H1 (cell line): ENCODE results near the gene ADTRP. TPM values are rescaled to one million over a fixed set of nuclear protein-coding genes. Genes with fewer than 3 reads are reported as not detected.

Experiments
- CREB1 ChIP-seq: IDR thresholded peaks from 2 replicates; pipeline ENCODE4 v1.6.1; 2012; ENCODE audit warnings: inconsistent platforms
- EP300 ChIP-seq, 2 experiments: IDR thresholded peaks; 1 replicate in 1 of 2; 2 replicates in 1 of 2; pipeline ENCODE4 v1.6.1; 2011 to 2012; ENCODE audit warnings: low read depth in 2 of 2, low read length in 2 of 2, mild to moderate bottlenecking in 2 of 2, borderline replicate concordance in 1 of 2, inconsistent platforms in 1 of 2, moderate library complexity in 1 of 2
- EZH2 ChIP-seq: fragments of 200-600 bp; sonication (generic); IDR thresholded peaks from 2 replicates; pipeline ENCODE4 v1.7.1; 2012; ENCODE audit warnings: low read depth, mild to moderate bottlenecking, moderate library complexity, low read length, inconsistent platforms; ENCODE audit not compliant: severe bottlenecking
- JUN ChIP-seq: IDR thresholded peaks from 2 replicates; pipeline ENCODE4 v1.6.1; 2011; ENCODE audit warnings: low read depth, mild to moderate bottlenecking, improper control_type of control experiment, low read length
- NANOG ChIP-seq: IDR thresholded peaks from 2 replicates; pipeline ENCODE4 v1.6.1; 2011; ENCODE audit warnings: low read length, low read depth, mild to moderate bottlenecking, inconsistent platforms; ENCODE audit not compliant: insufficient read depth, poor library complexity, severe bottlenecking
- SP2 ChIP-seq: IDR thresholded peaks from 2 replicates; pipeline ENCODE4 v1.6.1; 2012; ENCODE audit warnings: mild to moderate bottlenecking, low read length, inconsistent platforms
- SUZ12 ChIP-seq: fragments of 200-600 bp; sonication (generic); IDR thresholded peaks from 2 replicates; pipeline ENCODE4 v1.6.1; 2012; ENCODE audit warnings: mild to moderate bottlenecking, inconsistent platforms, low read length, moderate library complexity, mixed read lengths
- polyA plus RNA-seq, 7 experiments: library from polyadenylated mRNA; depleted of rRNA in 3 of 7; stranded (reverse) in 5 of 7; unstranded in 2 of 7; fragments of >200 nt in 5 of 7; fragments of 200-250 nt in 2 of 7; gene quantifications; 1 replicate in 5 of 7; 2 replicates in 1 of 7; 4 replicates in 1 of 7; pipeline versions ENCODE4 v1.2.1 to v1.2.3, GENCODE V29; 2011 to 2013; ENCODE audit warnings: missing spikeins in 2 of 7, mixed read lengths in 2 of 7
- total RNA-seq: library from RNA; stranded (reverse); fragmentation: NEBNext Ultra II Directional; extraction: Animal tissue kit (Norgen Biotek cat#: 25700); gene quantifications from 2 replicates; pipeline ENCODE4 v1.2.1, GENCODE V29; 2021
- TF ChIP-seq, protein P1 (sequence below): fragments of 300-600 bp; sonication (generic); IDR thresholded peaks from 2 replicates; pipeline ENCODE4 v1.7.1; 2012; ENCODE audit warnings: low read length, moderate library complexity, mild to moderate bottlenecking, inconsistent platforms; ENCODE audit not compliant: insufficient replicate concordance

ADTRP gene
- total and polyA plus RNA-seq, 2 of the 8 experiments (the other 6 are each of a cell fraction or from before 2014, with no cell fraction given), result 0.08 to 0.45 TPM

- TF ChIP-seq, protein P1, sequence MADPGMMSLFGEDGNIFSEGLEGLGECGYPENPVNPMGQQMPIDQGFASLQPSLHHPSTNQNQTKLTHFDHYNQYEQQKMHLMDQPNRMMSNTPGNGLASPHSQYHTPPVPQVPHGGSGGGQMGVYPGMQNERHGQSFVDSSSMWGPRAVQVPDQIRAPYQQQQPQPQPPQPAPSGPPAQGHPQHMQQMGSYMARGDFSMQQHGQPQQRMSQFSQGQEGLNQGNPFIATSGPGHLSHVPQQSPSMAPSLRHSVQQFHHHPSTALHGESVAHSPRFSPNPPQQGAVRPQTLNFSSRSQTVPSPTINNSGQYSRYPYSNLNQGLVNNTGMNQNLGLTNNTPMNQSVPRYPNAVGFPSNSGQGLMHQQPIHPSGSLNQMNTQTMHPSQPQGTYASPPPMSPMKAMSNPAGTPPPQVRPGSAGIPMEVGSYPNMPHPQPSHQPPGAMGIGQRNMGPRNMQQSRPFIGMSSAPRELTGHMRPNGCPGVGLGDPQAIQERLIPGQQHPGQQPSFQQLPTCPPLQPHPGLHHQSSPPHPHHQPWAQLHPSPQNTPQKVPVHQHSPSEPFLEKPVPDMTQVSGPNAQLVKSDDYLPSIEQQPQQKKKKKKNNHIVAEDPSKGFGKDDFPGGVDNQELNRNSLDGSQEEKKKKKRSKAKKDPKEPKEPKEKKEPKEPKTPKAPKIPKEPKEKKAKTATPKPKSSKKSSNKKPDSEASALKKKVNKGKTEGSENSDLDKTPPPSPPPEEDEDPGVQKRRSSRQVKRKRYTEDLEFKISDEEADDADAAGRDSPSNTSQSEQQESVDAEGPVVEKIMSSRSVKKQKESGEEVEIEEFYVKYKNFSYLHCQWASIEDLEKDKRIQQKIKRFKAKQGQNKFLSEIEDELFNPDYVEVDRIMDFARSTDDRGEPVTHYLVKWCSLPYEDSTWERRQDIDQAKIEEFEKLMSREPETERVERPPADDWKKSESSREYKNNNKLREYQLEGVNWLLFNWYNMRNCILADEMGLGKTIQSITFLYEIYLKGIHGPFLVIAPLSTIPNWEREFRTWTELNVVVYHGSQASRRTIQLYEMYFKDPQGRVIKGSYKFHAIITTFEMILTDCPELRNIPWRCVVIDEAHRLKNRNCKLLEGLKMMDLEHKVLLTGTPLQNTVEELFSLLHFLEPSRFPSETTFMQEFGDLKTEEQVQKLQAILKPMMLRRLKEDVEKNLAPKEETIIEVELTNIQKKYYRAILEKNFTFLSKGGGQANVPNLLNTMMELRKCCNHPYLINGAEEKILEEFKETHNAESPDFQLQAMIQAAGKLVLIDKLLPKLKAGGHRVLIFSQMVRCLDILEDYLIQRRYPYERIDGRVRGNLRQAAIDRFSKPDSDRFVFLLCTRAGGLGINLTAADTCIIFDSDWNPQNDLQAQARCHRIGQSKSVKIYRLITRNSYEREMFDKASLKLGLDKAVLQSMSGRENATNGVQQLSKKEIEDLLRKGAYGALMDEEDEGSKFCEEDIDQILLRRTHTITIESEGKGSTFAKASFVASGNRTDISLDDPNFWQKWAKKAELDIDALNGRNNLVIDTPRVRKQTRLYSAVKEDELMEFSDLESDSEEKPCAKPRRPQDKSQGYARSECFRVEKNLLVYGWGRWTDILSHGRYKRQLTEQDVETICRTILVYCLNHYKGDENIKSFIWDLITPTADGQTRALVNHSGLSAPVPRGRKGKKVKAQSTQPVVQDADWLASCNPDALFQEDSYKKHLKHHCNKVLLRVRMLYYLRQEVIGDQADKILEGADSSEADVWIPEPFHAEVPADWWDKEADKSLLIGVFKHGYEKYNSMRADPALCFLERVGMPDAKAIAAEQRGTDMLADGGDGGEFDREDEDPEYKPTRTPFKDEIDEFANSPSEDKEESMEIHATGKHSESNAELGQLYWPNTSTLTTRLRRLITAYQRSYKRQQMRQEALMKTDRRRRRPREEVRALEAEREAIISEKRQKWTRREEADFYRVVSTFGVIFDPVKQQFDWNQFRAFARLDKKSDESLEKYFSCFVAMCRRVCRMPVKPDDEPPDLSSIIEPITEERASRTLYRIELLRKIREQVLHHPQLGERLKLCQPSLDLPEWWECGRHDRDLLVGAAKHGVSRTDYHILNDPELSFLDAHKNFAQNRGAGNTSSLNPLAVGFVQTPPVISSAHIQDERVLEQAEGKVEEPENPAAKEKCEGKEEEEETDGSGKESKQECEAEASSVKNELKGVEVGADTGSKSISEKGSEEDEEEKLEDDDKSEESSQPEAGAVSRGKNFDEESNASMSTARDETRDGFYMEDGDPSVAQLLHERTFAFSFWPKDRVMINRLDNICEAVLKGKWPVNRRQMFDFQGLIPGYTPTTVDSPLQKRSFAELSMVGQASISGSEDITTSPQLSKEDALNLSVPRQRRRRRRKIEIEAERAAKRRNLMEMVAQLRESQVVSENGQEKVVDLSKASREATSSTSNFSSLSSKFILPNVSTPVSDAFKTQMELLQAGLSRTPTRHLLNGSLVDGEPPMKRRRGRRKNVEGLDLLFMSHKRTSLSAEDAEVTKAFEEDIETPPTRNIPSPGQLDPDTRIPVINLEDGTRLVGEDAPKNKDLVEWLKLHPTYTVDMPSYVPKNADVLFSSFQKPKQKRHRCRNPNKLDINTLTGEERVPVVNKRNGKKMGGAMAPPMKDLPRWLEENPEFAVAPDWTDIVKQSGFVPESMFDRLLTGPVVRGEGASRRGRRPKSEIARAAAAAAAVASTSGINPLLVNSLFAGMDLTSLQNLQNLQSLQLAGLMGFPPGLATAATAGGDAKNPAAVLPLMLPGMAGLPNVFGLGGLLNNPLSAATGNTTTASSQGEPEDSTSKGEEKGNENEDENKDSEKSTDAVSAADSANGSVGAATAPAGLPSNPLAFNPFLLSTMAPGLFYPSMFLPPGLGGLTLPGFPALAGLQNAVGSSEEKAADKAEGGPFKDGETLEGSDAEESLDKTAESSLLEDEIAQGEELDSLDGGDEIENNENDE, result no peak
- TF ChIP-seq NANOG (no peak), EZH2 (no peak), SP2 (no peak), CREB1 (no peak), EP300 (IDR thresholded peaks at IDR 0.05; ENCODE audit: borderline replicate concordance in 1 of 2, low read depth in 2 of 2, low read length in 2 of 2) (no peak), JUN (no peak), SUZ12 (no peak)
These were observed 26.2 kb downstream of the ADTRP start (continued) for GRCh38 chr6:11752360-11752759.
